GM12878 (cell line): Measurements from ENCODE around the gene SEMA6C.
A peak's percentile ranks its signal among the peaks of the same experiment; 100 is the strongest.

Experiments
- CTCF ChIP-seq, 3 experiments: IDR thresholded peaks in 2 of 3; conservative IDR thresholded peaks in 1 of 3; 2 replicates each; pipeline ENCODE4 v1.5.1; 2011; ENCODE audit warnings: low read depth in 3 of 3, low read length in 3 of 3, mild to moderate bottlenecking in 3 of 3, control low read depth in 2 of 3, moderate library complexity in 2 of 3, inconsistent platforms in 1 of 3, mixed read lengths in 1 of 3; ENCODE audit not compliant: control insufficient read depth in 2 of 3, insufficient read depth in 1 of 3; ENCODE audit errors: extremely low read depth in 1 of 3
- EED ChIP-seq: sonication (generic); IDR thresholded peaks from 2 replicates; pipeline ENCODE4 v1.6.1; 2016; ENCODE audit warnings: antibody characterized with exemption, low read depth
- ETV6 ChIP-seq, 2 experiments: fragments of 450-650 bp in 1 of 2; IDR thresholded peaks in 1 of 2; conservative IDR thresholded peaks in 1 of 2; 2 replicates each; pipeline ENCODE4 v1.6.1; 2014; ENCODE audit warnings: antibody characterized with exemption in 1 of 2, borderline replicate concordance in 1 of 2, low read depth in 1 of 2, mild to moderate bottlenecking in 1 of 2, moderate library complexity in 1 of 2
- EZH2 ChIP-seq: IDR thresholded peaks from 2 replicates; pipeline ENCODE4 v1.6.1; 2012; ENCODE audit warnings: low read depth, mild to moderate bottlenecking, control low read depth, inconsistent platforms, low read length, borderline replicate concordance; ENCODE audit not compliant: control insufficient read depth
- KAT2A ChIP-seq: conservative IDR thresholded peaks from 2 replicates; pipeline ENCODE4 v1.6.1; 2011; ENCODE audit warnings: low read depth, low read length; ENCODE audit not compliant: control insufficient read depth
- POLR2A ChIP-seq: IDR thresholded peaks from 2 replicates; pipeline ENCODE4 v1.6.1; 2011; ENCODE audit warnings: low read depth, mild to moderate bottlenecking, low read length
- USF2 ChIP-seq: IDR thresholded peaks from 2 replicates; pipeline ENCODE4 v1.6.1; 2011; ENCODE audit warnings: low read depth, low read length, improper control_type of control experiment, borderline replicate concordance

- TF ChIP-seq CTCF (IDR thresholded peaks at IDR 0.05 in 2 of 3, conservative IDR thresholded peaks at IDR 0.05 in 1 of 3; ENCODE audit: control insufficient read depth in 2 of 3, extremely low read depth in 1 of 3, insufficient read depth in 1 of 3, low read depth in 3 of 3, low read length in 3 of 3) (no peak), EZH2 (no peak), USF2 (no peak), POLR2A (peak; percentile 30; the same call in 1 of the 2 replicates), EED (no peak), KAT2A (no peak), ETV6 (conservative IDR thresholded peaks at IDR 0.05 in 1 of 2, IDR thresholded peaks at IDR 0.05 in 1 of 2; ENCODE audit: borderline replicate concordance in 1 of 2, low read depth in 1 of 2) (no peak)
Observed at GRCh38 chr1:151156515-151156819, 10.0 kb upstream of the SEMA6C start, which contains the start of gene TNFAIP8L2.
